Neutrophil (primary cell): ENCODE results near the gene SEMA4G.

ENCODE experiments used
- H3K27ac ChIP-seq: fragments of 200-600 bp; sonication (generic); 2 replicates; pipeline ENCODE4 v1.5.1; 2016; ENCODE audit warnings: mild to moderate bottlenecking, moderate library complexity
- H3K27me3 ChIP-seq: fragments of 200-600 bp; sonication (generic); 2 replicates; pipeline ENCODE4 v1.6.0; 2016; ENCODE audit warnings: mild to moderate bottlenecking
- H3K36me3 ChIP-seq: fragments of 200-600 bp; sonication (generic); 2 replicates; pipeline ENCODE4 v1.5.1; 2017
- H3K4me1 ChIP-seq, 2 experiments: fragments of 200-600 bp in 1 of 2; sonication (generic) in 1 of 2; 1 replicate in 1 of 2; 2 replicates in 1 of 2; pipeline versions ENCODE4 v1.5.1 to v1.6.1; 2013 to 2016; ENCODE audit warnings: low read depth in 1 of 2, low read length in 1 of 2, mild to moderate bottlenecking in 1 of 2, moderate library complexity in 1 of 2; ENCODE audit not compliant: control insufficient read depth in 1 of 2, insufficient read depth in 1 of 2
- H3K4me3 ChIP-seq, 2 experiments: fragments of 200-600 bp in 1 of 2; sonication (generic) in 1 of 2; 1 replicate in 1 of 2; 2 replicates in 1 of 2; pipeline ENCODE4 v1.5.1; 2013 to 2016; ENCODE audit warnings: low read depth in 1 of 2, low read length in 1 of 2, mild to moderate bottlenecking in 1 of 2, moderate library complexity in 1 of 2
- H3K9me3 ChIP-seq: fragments of 200-600 bp; sonication (generic); 2 replicates; pipeline ENCODE4 v1.5.1; 2016
- TF ChIP-seq, protein P1 (sequence below): fragments of 200-600 bp; sonication (generic); IDR thresholded peaks from 2 replicates; pipeline ENCODE4 v1.5.1; 2016; ENCODE audit warnings: antibody characterized with exemption

SEMA4G gene

GRCh38 chr10:101011517-101012423, 42.5 kb downstream of the SEMA4G start:
- no peak overlapping the region for H3K27ac ChIP-seq
- no peaks in the 10 kb centered on the region for H3K4me1 ChIP-seq
- H3K27me3 ChIP-seq, result peaks cover 19% of the 10 kb centered on the region
- H3K4me3 ChIP-seq, result no peak overlapping the region
- H3K36me3 ChIP-seq, result peaks cover 3% of the 10 kb centered on the region
- H3K9me3 ChIP-seq, result no peaks in the 10 kb centered on the region
- TF ChIP-seq, protein P1, sequence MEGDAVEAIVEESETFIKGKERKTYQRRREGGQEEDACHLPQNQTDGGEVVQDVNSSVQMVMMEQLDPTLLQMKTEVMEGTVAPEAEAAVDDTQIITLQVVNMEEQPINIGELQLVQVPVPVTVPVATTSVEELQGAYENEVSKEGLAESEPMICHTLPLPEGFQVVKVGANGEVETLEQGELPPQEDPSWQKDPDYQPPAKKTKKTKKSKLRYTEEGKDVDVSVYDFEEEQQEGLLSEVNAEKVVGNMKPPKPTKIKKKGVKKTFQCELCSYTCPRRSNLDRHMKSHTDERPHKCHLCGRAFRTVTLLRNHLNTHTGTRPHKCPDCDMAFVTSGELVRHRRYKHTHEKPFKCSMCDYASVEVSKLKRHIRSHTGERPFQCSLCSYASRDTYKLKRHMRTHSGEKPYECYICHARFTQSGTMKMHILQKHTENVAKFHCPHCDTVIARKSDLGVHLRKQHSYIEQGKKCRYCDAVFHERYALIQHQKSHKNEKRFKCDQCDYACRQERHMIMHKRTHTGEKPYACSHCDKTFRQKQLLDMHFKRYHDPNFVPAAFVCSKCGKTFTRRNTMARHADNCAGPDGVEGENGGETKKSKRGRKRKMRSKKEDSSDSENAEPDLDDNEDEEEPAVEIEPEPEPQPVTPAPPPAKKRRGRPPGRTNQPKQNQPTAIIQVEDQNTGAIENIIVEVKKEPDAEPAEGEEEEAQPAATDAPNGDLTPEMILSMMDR, result no peak

- TF ChIP-seq, protein P1, result no peak
- Histone ChIP-seq H3K9me3 (no peaks in the 10 kb centered on the region), H3K27ac (no peak overlapping the region), H3K36me3 (no peaks in the 10 kb centered on the region), H3K4me1 (no peaks in the 10 kb centered on the region), H3K27me3 (peaks cover 29% of the 10 kb centered on the region), H3K4me3 (no peak overlapping the region)
Observed at GRCh38 chr10:101012525-101013364, 43.4 kb downstream of the SEMA4G start.

GRCh38 chr10:101013365-101013825, 44.1 kb downstream of the SEMA4G start:
- TF ChIP-seq, protein P1, result no peak
- Histone ChIP-seq H3K4me1 (peaks cover 0 to 5% of the 10 kb centered on the region in 2 experiments), H3K36me3 (no peaks in the 10 kb centered on the region), H3K4me3 (no peak overlapping the region), H3K27ac (no peak overlapping the region), H3K27me3 (peaks cover 36% of the 10 kb centered on the region), H3K9me3 (no peaks in the 10 kb centered on the region)

DNA sequence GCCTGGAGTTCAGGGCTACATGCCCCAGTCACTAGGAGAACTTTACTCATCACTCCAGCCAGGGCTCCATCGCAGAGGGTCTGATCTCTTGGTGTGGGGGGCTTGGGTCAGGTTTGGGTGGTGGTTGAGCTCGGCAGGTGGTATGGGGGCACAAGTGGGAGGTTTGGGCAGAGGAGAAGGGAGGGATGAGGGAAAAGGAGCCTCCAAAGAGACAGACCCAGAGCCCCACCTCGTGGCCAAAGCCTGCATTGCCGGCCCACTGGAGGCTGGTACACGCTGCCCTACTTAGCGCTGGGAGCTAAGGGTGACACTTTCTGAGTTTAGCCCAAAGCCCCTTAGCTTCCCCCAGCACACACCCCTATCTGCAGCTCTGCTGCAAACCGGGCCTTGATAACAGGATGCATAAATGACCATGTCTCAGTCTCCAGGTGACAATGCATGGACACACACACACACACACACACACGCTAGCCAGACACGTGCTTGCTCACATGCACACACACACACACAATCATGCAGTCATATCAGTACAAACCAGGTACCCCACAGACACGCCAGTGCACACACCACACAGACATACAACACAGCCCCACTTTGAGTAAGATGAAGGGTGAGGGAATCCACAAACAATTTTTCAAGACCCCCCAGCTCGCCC, 45.1 kb downstream of the SEMA4G start:
- Histone ChIP-seq H3K4me1 (peaks cover 0 to 14% of the 10 kb centered on the region in 2 experiments), H3K4me3 (no peak overlapping the region), H3K36me3 (no peaks in the 10 kb centered on the region), H3K27me3 (peaks cover 45% of the 10 kb centered on the region), H3K9me3 (no peaks in the 10 kb centered on the region), H3K27ac (no peak overlapping the region)
- TF ChIP-seq, protein P1, result peak; percentile 85

- H3K9me3 ChIP-seq, result no peaks in the 10 kb centered on the region
- H3K4me1 ChIP-seq, result peaks cover 0 to 14% of the 10 kb centered on the region in 2 experiments
- H3K27me3 ChIP-seq, result peaks cover 52% of the 10 kb centered on the region
- H3K4me3 ChIP-seq, result no peak overlapping the region
- no peak overlapping the region for H3K27ac ChIP-seq
- H3K36me3 ChIP-seq, result no peaks in the 10 kb centered on the region
- TF ChIP-seq, protein P1, result no peak
Observed at GRCh38 chr10:101014966-101015581, 45.8 kb downstream of the SEMA4G start.
